H1 (cell line): ENCODE data around the gene LARP4B. TPM values are rescaled to one million over a fixed set of nuclear protein-coding genes. Genes with fewer than 3 reads are reported as not detected.

Experiments used
- CTCF ChIA-PET: fragments of 300-600 bp; sonication (Branson Sonifier 250); formaldehyde crosslinking; loops from one replicate; lab custom pipeline; 2021; ENCODE audit not compliant: partially characterized antibody; lab: Charles Lee
- POLR2A ChIA-PET: fragments of 300-600 bp; sonication (Branson Sonifier 250); formaldehyde crosslinking; loops from one replicate; lab custom pipeline; 2021; ENCODE audit warnings: inconsistent platforms; ENCODE audit not compliant: partially characterized antibody; lab: Charles Lee
- DNase-seq, 2 experiments: peaks; one replicate each; pipeline versions ENCODE4 v3.0.0 to v3.0.0-alpha.2; 2010 to 2022; ENCODE audit warnings: low spot score in 2 of 2, low read depth in 1 of 2, mixed read lengths in 1 of 2
- FAIRE-seq: peaks from 2 replicates; lab custom pipeline; 2011; peaks lifted over from hg19 to GRCh38; lab: Jason Lieb, UNC
- H2AFZ ChIP-seq: 2 replicates; pipeline ENCODE4 v1.8.1; 2012; ENCODE audit warnings: low read length, inconsistent platforms
- H2AK5ac ChIP-seq: 2 replicates; pipeline ENCODE4 v1.6.1; 2013; ENCODE audit warnings: low read depth, low read length
- H2BK120ac ChIP-seq: replicated peaks from 2 replicates; pipeline ENCODE3; 2013; ENCODE audit warnings: low read depth, low read length, inconsistent platforms
- H2BK12ac ChIP-seq: 2 replicates; pipeline ENCODE4 v1.6.1; 2013; ENCODE audit warnings: low read depth, low read length
- H2BK15ac ChIP-seq: 2 replicates; pipeline ENCODE4 v1.6.1; 2013; ENCODE audit warnings: low read length
- H2BK20ac ChIP-seq: 2 replicates; pipeline ENCODE4 v1.6.1; 2013; ENCODE audit warnings: low read length
- H2BK5ac ChIP-seq: 2 replicates; pipeline ENCODE4 v1.6.1; 2013; ENCODE audit warnings: low read depth, low read length
- H3K14ac ChIP-seq: 2 replicates; pipeline ENCODE4 v1.6.1; 2013; ENCODE audit warnings: inconsistent platforms; ENCODE audit not compliant: insufficient read length
- H3K18ac ChIP-seq: 2 replicates; pipeline ENCODE4 v1.6.1; 2013; ENCODE audit warnings: low read length; ENCODE audit errors: extremely low read depth
- H3K23ac ChIP-seq: 2 replicates; pipeline ENCODE4 v1.6.1; 2013; ENCODE audit warnings: inconsistent platforms; ENCODE audit not compliant: insufficient read length
- H3K23me2 ChIP-seq: 2 replicates; pipeline ENCODE4 v1.6.1; 2013; ENCODE audit warnings: low read depth, low read length
- H3K27ac ChIP-seq: 2 replicates; pipeline ENCODE4 v1.6.1; 2011; ENCODE audit warnings: low read depth, low read length, inconsistent platforms
- H3K27me3 ChIP-seq, 4 experiments: replicated peaks in 1 of 4; 1 replicate in 1 of 4; 2 replicates in 3 of 4; pipeline versions ENCODE4 v1.6.1 to v1.8.1; 2011 to 2013; ENCODE audit warnings: low read length in 3 of 4, mild to moderate bottlenecking in 3 of 4, inconsistent platforms in 2 of 4, mixed read lengths in 2 of 4, moderate library complexity in 1 of 4; ENCODE audit not compliant: control insufficient read depth in 3 of 4, insufficient read depth in 3 of 4; ENCODE audit errors: extremely low read depth in 1 of 4
- H3K36me3 ChIP-seq, 4 experiments: 2 replicates each; pipeline versions ENCODE4 v1.6.1 to v1.8.1; 2011 to 2013; ENCODE audit warnings: mild to moderate bottlenecking in 4 of 4, low read length in 3 of 4, moderate library complexity in 2 of 4, control low read depth in 1 of 4, inconsistent platforms in 1 of 4; ENCODE audit not compliant: insufficient read depth in 4 of 4, control insufficient read depth in 2 of 4
- H3K4ac ChIP-seq: replicated peaks from 2 replicates; pipeline ENCODE3; 2013; ENCODE audit warnings: low read length, low read depth, mixed read lengths, inconsistent platforms; ENCODE audit not compliant: insufficient read length
- H3K4me1 ChIP-seq, 4 experiments: replicated peaks in 1 of 4; 1 replicate in 1 of 4; 2 replicates in 3 of 4; pipeline versions ENCODE4 v1.6.1 to v1.8.1; 2011 to 2013; ENCODE audit warnings: low read length in 3 of 4, inconsistent platforms in 2 of 4, mixed read lengths in 1 of 4; ENCODE audit not compliant: insufficient read depth in 4 of 4, control insufficient read depth in 3 of 4
- H3K4me2 ChIP-seq, 2 experiments: 2 replicates each; pipeline versions ENCODE4 v1.6.1 to v1.8.1; 2011 to 2013; ENCODE audit warnings: low read depth in 2 of 2, low read length in 2 of 2, control low read depth in 1 of 2, inconsistent platforms in 1 of 2, mild to moderate bottlenecking in 1 of 2; ENCODE audit not compliant: insufficient read depth in 1 of 2
- H3K4me3 ChIP-seq, 4 experiments: fragments of 200-600, 300-600 bp in 1 of 4; sonication (generic), shearing (Covaris generic), sonication (Bioruptor Twin) in 1 of 4; 2 replicates each; pipeline versions ENCODE4 v1.5.1 to v1.8.1; 2011 to 2016; ENCODE audit warnings: low read length in 4 of 4, low read depth in 3 of 4, control low read depth in 2 of 4, inconsistent platforms in 2 of 4, mild to moderate bottlenecking in 2 of 4, mixed read lengths in 1 of 4, moderate library complexity in 1 of 4; ENCODE audit not compliant: insufficient read depth in 2 of 4; ENCODE audit errors: extremely low read depth in 1 of 4
- H3K56ac ChIP-seq: replicated peaks from 2 replicates; pipeline ENCODE3; 2013; ENCODE audit warnings: low read depth, mild to moderate bottlenecking, mixed read lengths, low read length, inconsistent platforms; ENCODE audit not compliant: insufficient read length
- H3K79me1 ChIP-seq: 2 replicates; pipeline ENCODE4 v1.6.1; 2013; ENCODE audit warnings: low read depth, low read length, control low read depth
- H3K79me2 ChIP-seq, 2 experiments: 2 replicates each; pipeline versions ENCODE4 v1.6.1 to v1.8.1; 2012 to 2013; ENCODE audit warnings: low read length in 2 of 2, mild to moderate bottlenecking in 2 of 2, inconsistent platforms in 1 of 2; ENCODE audit not compliant: insufficient read depth in 2 of 2, control insufficient read depth in 1 of 2
- H3K9ac ChIP-seq, 4 experiments: replicated peaks in 1 of 4; 1 replicate in 1 of 4; 2 replicates in 3 of 4; pipeline versions ENCODE4 v1.6.1 to v1.8.1; 2011 to 2013; ENCODE audit warnings: low read depth in 3 of 4, low read length in 3 of 4, control low read depth in 2 of 4, mild to moderate bottlenecking in 2 of 4, moderate library complexity in 2 of 4, inconsistent platforms in 1 of 4; ENCODE audit errors: extremely low read depth in 1 of 4
- H3K9me3 ChIP-seq, 2 experiments: 2 replicates each; pipeline versions ENCODE4 v1.6.1 to v1.8.1; 2012 to 2013; ENCODE audit warnings: mild to moderate bottlenecking in 2 of 2, moderate library complexity in 2 of 2, control low read depth in 1 of 2, inconsistent platforms in 1 of 2, low read depth in 1 of 2, low read length in 1 of 2, mixed read lengths in 1 of 2; ENCODE audit not compliant: insufficient read depth in 2 of 2
- H4K20me1 ChIP-seq, 2 experiments: replicated peaks in 1 of 2; 2 replicates each; pipeline versions ENCODE3 to v1.8.1; 2011 to 2013; ENCODE audit warnings: inconsistent platforms in 2 of 2, low read length in 2 of 2, mild to moderate bottlenecking in 1 of 2; ENCODE audit not compliant: insufficient read depth in 2 of 2, control insufficient read depth in 1 of 2
- H4K5ac ChIP-seq: 2 replicates; pipeline ENCODE4 v1.6.1; 2013; ENCODE audit warnings: low read length, low read depth, mixed read lengths, inconsistent platforms; ENCODE audit not compliant: insufficient read length
- H4K8ac ChIP-seq: 2 replicates; pipeline ENCODE4 v1.8.0; 2013; ENCODE audit warnings: mild to moderate bottlenecking, moderate library complexity, low read length, inconsistent platforms; ENCODE audit not compliant: insufficient read depth; ENCODE audit errors: extremely low read depth
- H4K91ac ChIP-seq: replicated peaks from 2 replicates; pipeline ENCODE3; 2013; ENCODE audit warnings: low read length, mixed read lengths, inconsistent platforms; ENCODE audit not compliant: insufficient read length
- CHD2 ChIP-seq: IDR thresholded peaks from 2 replicates; pipeline ENCODE4 v1.6.1; 2012; ENCODE audit warnings: low read length, improper control_type of control experiment
- KDM4A ChIP-seq: IDR thresholded peaks from one replicate; pipeline ENCODE4 v1.7.1; 2012; ENCODE audit warnings: low read depth, mild to moderate bottlenecking, moderate library complexity, low read length, inconsistent platforms; ENCODE audit not compliant: severe bottlenecking
- NANOG ChIP-seq: IDR thresholded peaks from 2 replicates; pipeline ENCODE4 v1.6.1; 2011; ENCODE audit warnings: low read length, low read depth, mild to moderate bottlenecking, inconsistent platforms; ENCODE audit not compliant: insufficient read depth, poor library complexity, severe bottlenecking
- RBBP5 ChIP-seq: IDR thresholded peaks from 2 replicates; pipeline ENCODE4 v1.7.1; 2012; ENCODE audit warnings: low read depth, mild to moderate bottlenecking, inconsistent platforms, low read length, moderate library complexity, borderline replicate concordance
- WGBS, 2 experiments: shearing (Covaris generic) in 1 of 2; methylation state at CpG; one replicate each; pipeline versions ENCODE4 v1.1.6 to v1.1.7; 2013 to 2015; ENCODE audit warnings: low lambda C conversion rate in 2 of 2, mixed read lengths in 2 of 2, inconsistent platforms in 1 of 2, low coverage in 1 of 2, missing lambda C conversion rate in 1 of 2; ENCODE audit not compliant: insufficient replicate concordance in 2 of 2, insufficient coverage in 1 of 2, insufficient read length in 1 of 2; ENCODE audit errors: extremely low coverage in 1 of 2, missing lambda C conversion rate in 1 of 2; 5-methylcytosine and 5-hydroxymethylcytosine counted together
- polyA plus RNA-seq, 7 experiments: library from polyadenylated mRNA; depleted of rRNA in 3 of 7; stranded (reverse) in 5 of 7; unstranded in 2 of 7; fragments of >200 nt in 5 of 7; fragments of 200-250 nt in 2 of 7; gene quantifications; 1 replicate in 5 of 7; 2 replicates in 1 of 7; 4 replicates in 1 of 7; pipeline versions ENCODE4 v1.2.1 to v1.2.3, GENCODE V29; 2011 to 2013; ENCODE audit warnings: missing spikeins in 2 of 7, mixed read lengths in 2 of 7
- total RNA-seq: library from RNA; stranded (reverse); fragmentation: NEBNext Ultra II Directional; extraction: Animal tissue kit (Norgen Biotek cat#: 25700); gene quantifications from 2 replicates; pipeline ENCODE4 v1.2.1, GENCODE V29; 2021

LARP4B gene
- total and polyA plus RNA-seq, 2 of the 8 experiments (the other 6 are each of a cell fraction or from before 2014, with no cell fraction given): 20.1 to 78.6 TPM

- Histone ChIP-seq H4K5ac (no peak overlapping the region), H3K23ac (no peak overlapping the region), H3K9me3 (peaks cover 0 to 2% of the 10 kb centered on the region in 2 experiments; a peak in 1 of 4 replicates), H2AFZ (no peak overlapping the region), H3K4ac (no peak overlapping the region), H4K8ac (no peak overlapping the region), H2BK20ac (no peak overlapping the region), H4K20me1 (no peaks in the 10 kb centered on the region), H2BK12ac (no peak overlapping the region), H3K56ac (no peak overlapping the region), H2BK15ac (no peak overlapping the region), H2AK5ac (no peak overlapping the region), H3K18ac (no peak overlapping the region), H3K27ac (no peak overlapping the region), H3K27me3 (no peaks in the 10 kb centered on the region), H3K79me1 (no peaks in the 10 kb centered on the region), H3K14ac (no peak overlapping the region), H3K4me3 (no peak overlapping the region), H3K79me2 (no peaks in the 10 kb centered on the region), H3K4me1 (no peaks in the 10 kb centered on the region; a peak in 1 of 7 replicates), H3K9ac (no peak overlapping the region), H3K4me2 (no peak overlapping the region), H4K91ac (no peak overlapping the region), H2BK120ac (no peak overlapping the region), H2BK5ac (no peak overlapping the region), H3K23me2 (no peaks in the 10 kb centered on the region; the same call in 1 of the 2 replicates), H3K36me3 (no peaks in the 10 kb centered on the region)
- 89% methylated on average over 3 of the region's 3 CpGs; no CpG with 5 or more reads in 1 of the 2 experiments for WGBS, 2 experiments
- DNase-seq (no peak), FAIRE-seq (no peak)
- TF ChIP-seq NANOG (no peak), KDM4A (no peak), CHD2 (no peak), RBBP5 (no peak)
- POLR2A ChIA-PET: interaction anchor here (0.7 to 1.8 kb wide), 3 partner anchors 14 to 38 kb away, joined by 3 to 4 read pairs (median 3); partner anchors contain the start of gene GTPBP4
- CTCF ChIA-PET: interaction anchor here (1.0 to 1.2 kb wide), 2 partner anchors 13 to 26 kb away, joined by 3 to 4 read pairs; partner anchors contain the start of gene GTPBP4
These were observed 30.8 kb upstream of the LARP4B start for GRCh38 chr10:962342-962741.
